WTC11 (cell line): ENCODE results near the gene GID4. TPM values are rescaled to one million over a fixed set of nuclear protein-coding genes. Genes with fewer than 3 reads are reported as not detected.

ENCODE experiments used
- ATAC-seq: fragments of 200-7000 bp; cut with Tn5 transposase; 2 replicates; pipeline ENCODE4 v1.10.0; 2021; ENCODE audit warnings: mild to moderate bottlenecking, moderate library complexity
- CTCF ChIA-PET: fragments of 300-600 bp; sonication (Branson Sonifier 250); formaldehyde crosslinking; loops from one replicate; lab custom pipeline; 2021; ENCODE audit warnings: antibody characterized with exemption; lab: Charles Lee
- POLR2A ChIA-PET: fragments of 350-600 bp; sonication (Branson Sonifier 250); formaldehyde crosslinking; loops from one replicate; lab custom pipeline; 2021; ENCODE audit warnings: antibody characterized with exemption; lab: Charles Lee
- DNase-seq: peaks from one replicate; pipeline ENCODE4 v3.0.0; 2021; ENCODE audit warnings: low spot score
- H3K27ac Mint-ChIP-seq: 2 replicates; pipeline ENCODE4 v1.8.0; 2021; ENCODE audit warnings: mixed read lengths
- H3K27me3 Mint-ChIP-seq: 2 replicates; pipeline ENCODE4 v1.8.0; 2021; ENCODE audit warnings: low read depth, mild to moderate bottlenecking, moderate library complexity, mixed read lengths
- H3K36me3 Mint-ChIP-seq: 2 replicates; pipeline ENCODE4 v1.8.0; 2021; ENCODE audit warnings: mixed read lengths
- H3K4me1 Mint-ChIP-seq: 2 replicates; pipeline ENCODE4 v1.8.0; 2022; ENCODE audit warnings: mixed read lengths
- H3K4me3 Mint-ChIP-seq: 2 replicates; pipeline ENCODE4 v1.8.0; 2021; ENCODE audit warnings: mild to moderate bottlenecking, moderate library complexity, mixed read lengths
- H3K9me3 Mint-ChIP-seq: 2 replicates; pipeline ENCODE4 v1.8.0; 2021; ENCODE audit warnings: mixed read lengths
- CBFB ChIP-seq: sonication (generic); formaldehyde crosslinking; IDR thresholded peaks from 2 replicates; pipeline ENCODE4 v1.8.1; 2022; ENCODE audit warnings: mild to moderate bottlenecking, low read depth, missing genetic modification reagents
- CREM ChIP-seq: sonication (generic); formaldehyde crosslinking; IDR thresholded peaks from 2 replicates; pipeline ENCODE4 v1.8.1; 2022; ENCODE audit warnings: mild to moderate bottlenecking, missing genetic modification reagents, moderate library complexity
- ELF4 ChIP-seq: sonication (generic); formaldehyde crosslinking; IDR thresholded peaks from 2 replicates; pipeline ENCODE4 v1.8.1; 2022; ENCODE audit warnings: low read depth, mild to moderate bottlenecking, moderate library complexity, missing genetic modification reagents
- EMX1 ChIP-seq: fragments of 250-450 bp; sonication (Bioruptor Pico); IDR thresholded peaks from 2 replicates; pipeline ENCODE4 v1.8.0; 2021; ENCODE audit warnings: mild to moderate bottlenecking
- ETV6 ChIP-seq: sonication (generic); formaldehyde crosslinking; IDR thresholded peaks from 2 replicates; pipeline ENCODE4 v1.8.1; 2022; ENCODE audit warnings: mild to moderate bottlenecking, missing genetic modification reagents
- GTF2I ChIP-seq: fragments of 250-450 bp; sonication (Bioruptor Pico); conservative IDR thresholded peaks from 2 replicates; pipeline ENCODE4 v1.4.0; 2021; ENCODE audit warnings: mild to moderate bottlenecking
- IRF2 ChIP-seq: sonication (generic); formaldehyde crosslinking; IDR thresholded peaks from 2 replicates; pipeline ENCODE4 v1.8.0; 2022; ENCODE audit warnings: low read depth, missing genetic modification reagents, borderline replicate concordance
- JAZF1 ChIP-seq: fragments of 250-450 bp; sonication (Bioruptor Pico); IDR thresholded peaks from 2 replicates; pipeline ENCODE4 v1.9.0; 2021; ENCODE audit warnings: moderate library complexity, mild to moderate bottlenecking, inconsistent platforms
- KAT7 ChIP-seq: sonication (generic); formaldehyde crosslinking; IDR thresholded peaks from 2 replicates; pipeline ENCODE4 v1.8.1; 2023; ENCODE audit warnings: missing genetic modification reagents, mild to moderate bottlenecking, borderline replicate concordance
- MAX ChIP-seq: sonication (generic); formaldehyde crosslinking; IDR thresholded peaks from 2 replicates; pipeline ENCODE4 v1.8.0; 2022; ENCODE audit warnings: mild to moderate bottlenecking, missing genetic modification reagents
- MXD4 ChIP-seq: fragments of 250-450 bp; sonication (Bioruptor Pico); IDR thresholded peaks from 2 replicates; pipeline ENCODE4 v1.8.0; 2021; ENCODE audit warnings: mild to moderate bottlenecking, moderate library complexity, borderline replicate concordance
- NFATC4 ChIP-seq: fragments of 250-450 bp; sonication (Bioruptor Pico); IDR thresholded peaks from 2 replicates; pipeline ENCODE4 v1.9.0; 2021; ENCODE audit warnings: mild to moderate bottlenecking
- NFYB ChIP-seq: sonication (generic); formaldehyde crosslinking; conservative IDR thresholded peaks from 2 replicates; pipeline ENCODE4 v1.8.0; 2022; ENCODE audit warnings: low read depth, missing genetic modification reagents
- NR2C2 ChIP-seq: sonication (generic); formaldehyde crosslinking; IDR thresholded peaks from 2 replicates; pipeline ENCODE4 v1.8.0; 2022; ENCODE audit warnings: mild to moderate bottlenecking, missing genetic modification reagents
- PRDM15 ChIP-seq: sonication (generic); formaldehyde crosslinking; IDR thresholded peaks from 2 replicates; pipeline ENCODE4 v1.8.0; 2022; ENCODE audit warnings: missing genetic modification reagents
- TEAD4 ChIP-seq: sonication (generic); formaldehyde crosslinking; IDR thresholded peaks from 2 replicates; pipeline ENCODE4 v1.8.0; 2022; ENCODE audit warnings: mild to moderate bottlenecking, missing genetic modification reagents
- USF1 ChIP-seq: sonication (generic); formaldehyde crosslinking; IDR thresholded peaks from 2 replicates; pipeline ENCODE4 v1.8.0; 2022; ENCODE audit warnings: mild to moderate bottlenecking, missing genetic modification reagents
- ZMAT4 ChIP-seq: fragments of 250-450 bp; sonication (Bioruptor Pico); IDR thresholded peaks from 2 replicates; pipeline ENCODE4 v1.9.0; 2021; ENCODE audit warnings: mild to moderate bottlenecking
- ZNF138 ChIP-seq: sonication (generic); formaldehyde crosslinking; conservative IDR thresholded peaks from 2 replicates; pipeline ENCODE4 v1.8.1; 2022; ENCODE audit warnings: mild to moderate bottlenecking, moderate library complexity, missing genetic modification reagents
- ZNF219 ChIP-seq: sonication (generic); formaldehyde crosslinking; IDR thresholded peaks from 2 replicates; pipeline ENCODE4 v1.8.0; 2023; ENCODE audit warnings: missing genetic modification reagents, mild to moderate bottlenecking, borderline replicate concordance
- ZNF232 ChIP-seq: sonication (generic); formaldehyde crosslinking; IDR thresholded peaks from 2 replicates; pipeline ENCODE4 v1.8.0; 2022; ENCODE audit warnings: mild to moderate bottlenecking, missing genetic modification reagents
- ZNF317 ChIP-seq: sonication (generic); formaldehyde crosslinking; IDR thresholded peaks from 2 replicates; pipeline ENCODE4 v1.8.1; 2023; ENCODE audit warnings: low read depth, mild to moderate bottlenecking, moderate library complexity, missing genetic modification reagents, borderline replicate concordance
- ZNF423 ChIP-seq: fragments of 250-450 bp; sonication (Bioruptor Pico); IDR thresholded peaks from 2 replicates; pipeline ENCODE4 v2.1.2; 2022; ENCODE audit warnings: mild to moderate bottlenecking, moderate library complexity
- total RNA-seq: library from RNA; stranded (reverse); gene quantifications from 3 replicates; pipeline ENCODE4 v1.2.3, GENCODE V29; 2021
- TF ChIP-seq, protein P1 (sequence below): sonication (generic); formaldehyde crosslinking; conservative IDR thresholded peaks from 2 replicates; pipeline ENCODE4 v1.8.1; 2023; ENCODE audit warnings: mild to moderate bottlenecking, low read depth, missing genetic modification reagents, moderate library complexity

GID4 gene
- total RNA-seq, 1 experiment from 2014 or later = 16.0 TPM

DNA sequence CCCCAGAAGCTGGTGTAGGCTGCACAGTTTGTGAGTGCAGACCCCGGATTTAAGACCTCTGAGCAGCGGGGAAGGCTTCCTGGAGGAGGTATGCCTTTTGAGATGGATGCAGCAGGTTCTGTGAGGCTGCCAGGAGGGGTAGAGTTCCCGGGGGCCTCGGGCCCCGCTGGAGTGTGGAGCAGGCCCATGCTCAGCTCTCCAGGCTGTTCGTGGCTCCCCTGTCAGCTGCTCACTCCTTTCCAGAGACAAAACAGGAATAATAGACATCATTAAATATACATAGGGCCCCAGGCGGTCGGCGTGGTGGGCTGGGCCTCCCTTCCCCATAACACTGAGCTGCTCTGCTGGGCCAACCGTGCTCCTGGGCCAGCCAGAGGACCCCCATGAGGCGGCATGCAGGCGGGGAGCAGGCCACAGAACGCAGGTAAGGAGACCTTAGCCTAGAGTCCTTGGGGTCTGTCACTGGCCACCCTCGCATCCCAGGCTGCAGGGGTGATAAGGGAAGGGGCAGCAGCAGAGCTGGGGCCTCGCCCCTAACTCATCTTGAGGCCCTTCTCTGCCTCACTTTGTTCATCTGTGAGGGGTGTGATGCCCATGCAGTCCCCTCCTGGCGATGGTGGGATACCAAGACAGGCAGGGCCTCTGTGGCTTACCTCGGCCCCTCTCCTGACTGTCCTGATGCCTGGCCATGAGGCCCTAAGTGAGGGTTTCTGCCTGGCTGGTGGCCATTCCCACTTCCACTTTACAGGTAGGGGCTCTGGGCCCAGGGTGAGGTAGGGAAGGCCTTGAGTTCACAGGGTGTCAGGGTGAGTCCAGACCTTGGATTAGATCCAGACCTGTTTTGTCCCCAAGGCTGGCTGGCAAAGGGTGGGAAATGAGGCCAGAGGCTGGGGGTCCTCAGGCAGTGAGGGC is 69.4 kb downstream of the GID4 start, which contains the start of gene MYO15A:
Gene MYO15A, plus strand, starts transcription at position 356 of the 912 bp plus-strand sequence. CDS start 10,045 bp downstream, outside the sequence.
- CTCF ChIA-PET = interaction anchor here (1.1 kb wide), 2 partner anchors 15 to 34 kb away, joined by 3 read pairs; no protein-coding TSS in a partner anchor
- no peak within 1 kb of the TSS for H3K4me3 Mint-ChIP-seq

GRCh38 chr17:18109935-18110485 is 70.8 kb downstream of the GID4 start:
- POLR2A ChIA-PET = no interaction called here
- Mint-ChIP-seq H3K36me3 (peaks cover 3% of the 10 kb centered on the region; the same call in 1 of the 2 replicates), H3K27me3 (no peaks in the 10 kb centered on the region), H3K27ac (peak overlapping the region; percentile 57), H3K4me1 (peaks cover 7% of the 10 kb centered on the region)
- no peak for DNase-seq
- TF ChIP-seq JAZF1 (CRISPR knock-in tag) = no peak
- no peak for TF ChIP-seq PRDM15
- TF ChIP-seq MXD4 (CRISPR knock-in tag) = no peak
- TF ChIP-seq NFATC4 (CRISPR knock-in tag) = no peak
- TF ChIP-seq IRF2 (CRISPR knock-in tag) = no peak
- no peak for TF ChIP-seq CBFB (CRISPR knock-in tag)
- TF ChIP-seq EMX1 (CRISPR knock-in tag) = no peak
- no peak for TF ChIP-seq ETV6 (CRISPR knock-in tag)
- TF ChIP-seq ZNF317 (CRISPR knock-in tag) = no peak
- TF ChIP-seq, all 79 proteins: peak for 0
- CTCF ChIA-PET = interaction anchor here (1.1 kb wide), 2 partner anchors 16 to 33 kb away, joined by 3 read pairs; no protein-coding TSS in a partner anchor
- Mint-ChIP-seq H3K9me3 (no peaks in the 10 kb centered on the region), H3K4me3 (no peak overlapping the region)
- no peak for ATAC-seq

More for the DNA sequence above, 69.4 kb downstream of the GID4 start, which contains the start of gene MYO15A:
- POLR2A ChIA-PET = no interaction called here
- Mint-ChIP-seq H3K27me3 (no peaks in the 10 kb centered on the region), H3K27ac (peak within 1 kb of the TSS; percentile 72), H3K9me3 (no peaks in the 10 kb centered on the region), H3K4me1 (peaks cover 7% of the 10 kb centered on the region), H3K36me3 (peaks cover 3% of the 10 kb centered on the region; the same call in 1 of the 2 replicates)
- DNase-seq (no peak), ATAC-seq (no peak)
- TF ChIP-seq MXD4 (CRISPR knock-in tag) = no peak
- TF ChIP-seq NFYB (CRISPR knock-in tag) = no peak
- no peak for TF ChIP-seq ZNF219
- TF ChIP-seq ZMAT4 (CRISPR knock-in tag) = no peak
- no peak for TF ChIP-seq ELF4 (CRISPR knock-in tag)
- no peak for TF ChIP-seq ZNF138 (CRISPR knock-in tag)
- no peak for TF ChIP-seq NR2C2 (CRISPR knock-in tag)

GRCh38 chr17:18110636-18111145 is 71.5 kb downstream of the GID4 start:
- POLR2A ChIA-PET = no interaction called here
- no peaks in the 10 kb centered on the region for H3K27me3 Mint-ChIP-seq
- no peak for TF ChIP-seq USF1 (CRISPR knock-in tag)
- TF ChIP-seq, protein P1, sequence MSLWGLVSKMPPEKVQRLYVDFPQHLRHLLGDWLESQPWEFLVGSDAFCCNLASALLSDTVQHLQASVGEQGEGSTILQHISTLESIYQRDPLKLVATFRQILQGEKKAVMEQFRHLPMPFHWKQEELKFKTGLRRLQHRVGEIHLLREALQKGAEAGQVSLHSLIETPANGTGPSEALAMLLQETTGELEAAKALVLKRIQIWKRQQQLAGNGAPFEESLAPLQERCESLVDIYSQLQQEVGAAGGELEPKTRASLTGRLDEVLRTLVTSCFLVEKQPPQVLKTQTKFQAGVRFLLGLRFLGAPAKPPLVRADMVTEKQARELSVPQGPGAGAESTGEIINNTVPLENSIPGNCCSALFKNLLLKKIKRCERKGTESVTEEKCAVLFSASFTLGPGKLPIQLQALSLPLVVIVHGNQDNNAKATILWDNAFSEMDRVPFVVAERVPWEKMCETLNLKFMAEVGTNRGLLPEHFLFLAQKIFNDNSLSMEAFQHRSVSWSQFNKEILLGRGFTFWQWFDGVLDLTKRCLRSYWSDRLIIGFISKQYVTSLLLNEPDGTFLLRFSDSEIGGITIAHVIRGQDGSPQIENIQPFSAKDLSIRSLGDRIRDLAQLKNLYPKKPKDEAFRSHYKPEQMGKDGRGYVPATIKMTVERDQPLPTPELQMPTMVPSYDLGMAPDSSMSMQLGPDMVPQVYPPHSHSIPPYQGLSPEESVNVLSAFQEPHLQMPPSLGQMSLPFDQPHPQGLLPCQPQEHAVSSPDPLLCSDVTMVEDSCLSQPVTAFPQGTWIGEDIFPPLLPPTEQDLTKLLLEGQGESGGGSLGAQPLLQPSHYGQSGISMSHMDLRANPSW (CRISPR knock-in tag) = no peak
- TF ChIP-seq ZNF232 (CRISPR knock-in tag) = no peak
- no peak for TF ChIP-seq ZNF423 (CRISPR knock-in tag)
- TF ChIP-seq KAT7 (CRISPR knock-in tag) = no peak
- no peak for TF ChIP-seq TEAD4 (CRISPR knock-in tag)
- TF ChIP-seq GTF2I (CRISPR knock-in tag) = no peak
- TF ChIP-seq CREM (CRISPR knock-in tag) = no peak
- TF ChIP-seq MAX (CRISPR knock-in tag) = no peak

More at GRCh38 chr17:18110636-18111145, 71.5 kb downstream of the GID4 start:
- CTCF ChIA-PET = no interaction called here
- Mint-ChIP-seq H3K27ac (no peak overlapping the region; the same call in 1 of the 2 replicates), H3K4me1 (peaks cover 7% of the 10 kb centered on the region), H3K4me3 (no peak overlapping the region), H3K36me3 (peaks cover 3% of the 10 kb centered on the region; the same call in 1 of the 2 replicates), H3K9me3 (no peaks in the 10 kb centered on the region)
- DNase-seq (no peak), ATAC-seq (no peak)
